ENCODE measurements around the gene WDFY2. TPM values are rescaled to one million over a fixed set of nuclear protein-coding genes. Genes with fewer than 3 reads are reported as not detected.
A peak's percentile ranks its signal among the peaks of the same experiment; 100 is the strongest.
"Not testable (repeated sequence)": the region's sequence is repeated elsewhere in the genome, so short reads cannot be mapped to it uniquely, and the experiment has no call there.

Gene WDFY2
- total RNA-seq, 1 donor from 2014 or later = 20.8 TPM

DNA sequence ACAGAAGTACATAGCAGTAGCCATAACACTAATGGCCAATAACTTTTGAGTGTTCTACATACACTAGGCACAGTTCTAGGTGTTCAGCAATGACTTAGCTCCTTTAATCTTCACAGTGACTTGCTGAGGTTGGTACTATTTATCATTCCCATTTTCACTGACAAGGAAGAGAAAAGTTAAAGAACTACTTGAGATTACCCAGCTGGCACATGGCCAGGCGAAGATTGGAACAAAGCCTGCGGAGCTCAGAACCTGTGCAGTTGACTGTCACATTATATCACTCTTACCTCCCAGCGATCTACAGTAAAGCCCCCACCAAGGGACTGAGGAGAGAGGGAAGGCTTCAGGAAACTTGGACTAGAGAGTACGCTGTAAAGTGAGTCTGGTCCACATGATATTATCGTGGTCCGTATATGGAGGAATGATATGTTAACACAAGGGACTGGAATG is 42.4 kb upstream of the WDFY2 start:
- Mint-ChIP-seq H3K36me3 (ENCODE audit: low read depth) (no peaks in the 10 kb centered on the region), H3K9me3 (no peaks in the 10 kb centered on the region), H3K27me3 (no peaks in the 10 kb centered on the region), H3K4me3 (no peak overlapping the region), H3K27ac (no peak overlapping the region), H3K4me1 (no peaks in the 10 kb centered on the region)
- ATAC-seq (ENCODE audit: low read depth) = no peak
- POLR2A ChIA-PET = no interaction called here
- intact Hi-C loops (cut with micrococcal nuclease) = loop anchor here (5.0 kb wide), 1 partner anchor 40 kb away; no protein-coding TSS in a partner anchor
- TF ChIP-seq, protein P1, sequence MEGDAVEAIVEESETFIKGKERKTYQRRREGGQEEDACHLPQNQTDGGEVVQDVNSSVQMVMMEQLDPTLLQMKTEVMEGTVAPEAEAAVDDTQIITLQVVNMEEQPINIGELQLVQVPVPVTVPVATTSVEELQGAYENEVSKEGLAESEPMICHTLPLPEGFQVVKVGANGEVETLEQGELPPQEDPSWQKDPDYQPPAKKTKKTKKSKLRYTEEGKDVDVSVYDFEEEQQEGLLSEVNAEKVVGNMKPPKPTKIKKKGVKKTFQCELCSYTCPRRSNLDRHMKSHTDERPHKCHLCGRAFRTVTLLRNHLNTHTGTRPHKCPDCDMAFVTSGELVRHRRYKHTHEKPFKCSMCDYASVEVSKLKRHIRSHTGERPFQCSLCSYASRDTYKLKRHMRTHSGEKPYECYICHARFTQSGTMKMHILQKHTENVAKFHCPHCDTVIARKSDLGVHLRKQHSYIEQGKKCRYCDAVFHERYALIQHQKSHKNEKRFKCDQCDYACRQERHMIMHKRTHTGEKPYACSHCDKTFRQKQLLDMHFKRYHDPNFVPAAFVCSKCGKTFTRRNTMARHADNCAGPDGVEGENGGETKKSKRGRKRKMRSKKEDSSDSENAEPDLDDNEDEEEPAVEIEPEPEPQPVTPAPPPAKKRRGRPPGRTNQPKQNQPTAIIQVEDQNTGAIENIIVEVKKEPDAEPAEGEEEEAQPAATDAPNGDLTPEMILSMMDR (IDR thresholded peaks at IDR 0.05) = no peak
- CTCF ChIA-PET = no interaction called here
- no peak for DNase-seq

DNA sequence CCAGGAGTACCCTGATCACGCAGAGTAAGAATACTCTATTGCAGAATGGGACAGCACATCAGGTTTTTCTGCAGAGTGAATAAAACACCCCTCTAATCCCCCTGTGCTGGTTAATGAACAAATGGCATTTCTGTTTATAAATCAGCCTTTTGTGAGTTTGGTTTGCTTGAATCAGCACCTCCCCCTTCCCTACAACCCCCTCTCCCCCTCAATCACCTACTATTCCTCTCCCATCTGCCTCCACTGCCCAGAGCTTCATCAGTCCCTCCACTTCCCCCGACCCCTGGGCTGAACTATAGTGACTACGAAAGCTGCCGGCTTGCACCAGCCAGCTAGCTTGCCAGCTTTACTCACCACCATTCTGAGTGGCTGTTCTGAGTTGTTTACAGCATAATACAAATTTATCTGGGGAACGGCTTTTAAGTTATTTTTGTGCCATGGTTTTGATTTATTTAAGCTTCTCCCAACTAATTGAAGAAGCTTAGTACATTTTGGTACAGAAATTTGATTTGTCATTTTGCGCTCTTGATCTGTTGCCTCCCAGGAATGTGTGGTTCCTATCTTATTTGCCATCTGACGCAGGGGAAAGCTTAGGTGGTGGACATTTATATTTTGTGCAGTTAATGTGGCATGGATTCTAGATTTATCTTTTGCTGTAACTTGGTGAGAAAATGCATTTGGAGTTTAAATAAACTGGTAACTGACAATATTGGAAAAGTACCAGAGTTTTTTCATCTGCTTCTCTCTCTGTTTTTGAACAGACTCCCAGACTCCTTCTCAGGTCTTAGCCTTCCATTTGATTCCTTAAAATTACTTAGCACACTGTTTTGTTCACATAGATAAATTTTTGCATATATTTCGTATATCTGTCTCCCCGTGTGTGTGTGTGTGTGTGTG is 41.7 kb upstream of the WDFY2 start:
- ChIA-PET POLR2A (no interaction called here), CTCF (no interaction called here)
- no peak overlapping the region for H3K27ac Mint-ChIP-seq
- ATAC-seq (ENCODE audit: low read depth) (no peak), DNase-seq (no peak)
- no peaks in the 10 kb centered on the region for H3K27me3 Mint-ChIP-seq
- no peak overlapping the region for H3K4me3 Mint-ChIP-seq
- TF ChIP-seq, protein P1 (IDR thresholded peaks at IDR 0.05) = no peak
- no peaks in the 10 kb centered on the region for H3K9me3 Mint-ChIP-seq
- H3K36me3 Mint-ChIP-seq (ENCODE audit: low read depth) = no peaks in the 10 kb centered on the region
- intact Hi-C loops (cut with micrococcal nuclease) = loop anchor here (5.0 kb wide), 1 partner anchor 40 kb away; no protein-coding TSS in a partner anchor
- no peaks in the 10 kb centered on the region for H3K4me1 Mint-ChIP-seq

DNA sequence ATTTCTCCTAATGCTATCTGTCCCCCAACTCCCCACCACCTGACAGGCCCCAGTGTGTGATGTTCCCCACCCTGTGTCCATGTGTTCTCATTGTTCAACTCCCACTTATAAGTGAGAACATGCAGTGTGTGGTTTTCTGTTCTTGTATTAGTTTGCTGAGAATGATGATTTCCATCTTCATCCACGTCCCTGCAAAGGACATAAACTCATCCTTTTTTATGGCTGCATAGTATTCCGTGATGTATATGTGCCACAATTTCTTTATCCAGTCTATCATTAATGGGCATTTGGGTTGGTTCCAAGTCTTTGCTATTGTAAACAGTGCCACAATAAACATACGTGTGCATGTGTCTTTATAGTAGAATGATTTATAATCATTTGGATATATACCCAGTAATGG is 38.8 kb upstream of the WDFY2 start:
- H3K27ac Mint-ChIP-seq; H3K4me3 Mint-ChIP-seq; POLR2A ChIA-PET; DNase-seq; H3K9me3 Mint-ChIP-seq; H3K27me3 Mint-ChIP-seq; H3K4me1 Mint-ChIP-seq; ATAC-seq (ENCODE audit: low read depth); CTCF ChIA-PET; intact Hi-C loops (cut with micrococcal nuclease); H3K36me3 Mint-ChIP-seq (ENCODE audit: low read depth): not testable (repeated sequence)

DNA sequence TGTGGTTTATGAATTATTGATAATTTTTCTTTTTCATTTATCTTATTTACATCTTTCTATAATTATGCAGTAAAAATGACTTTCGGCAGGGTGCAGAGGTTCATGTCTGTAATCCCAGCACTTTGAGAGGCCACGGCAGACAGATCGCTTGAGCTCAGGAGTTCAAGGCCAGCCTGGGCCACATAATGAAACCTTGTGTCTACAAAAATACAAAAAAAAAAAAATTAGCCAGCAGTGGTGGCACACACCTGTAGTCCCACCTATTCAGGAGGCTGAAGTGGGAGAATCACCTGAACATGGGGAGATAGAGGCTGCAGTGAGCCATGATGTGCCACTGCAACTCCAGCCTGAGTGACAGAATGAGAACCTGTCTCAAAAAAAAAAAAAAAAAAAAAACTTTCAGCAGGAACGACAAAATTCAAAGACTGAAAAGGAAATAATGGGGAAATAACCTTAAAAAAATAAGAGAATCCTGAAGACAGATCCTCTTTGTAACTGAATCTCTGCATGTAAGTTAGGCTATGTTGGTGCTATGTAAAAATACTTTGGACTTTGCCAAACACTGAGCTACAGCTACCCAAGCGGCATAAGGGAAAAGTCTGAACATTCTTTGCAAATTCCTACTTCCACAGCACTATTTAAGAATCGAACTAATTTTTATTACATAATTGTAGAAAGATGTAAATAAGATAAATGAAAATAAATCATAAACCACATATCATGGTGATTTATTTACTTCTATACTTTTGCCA is 36.7 kb upstream of the WDFY2 start:
- no peaks in the 10 kb centered on the region for H3K36me3 Mint-ChIP-seq (ENCODE audit: low read depth)
- H3K4me1 Mint-ChIP-seq = peaks cover 9% of the 10 kb centered on the region
- no peaks in the 10 kb centered on the region for H3K27me3 Mint-ChIP-seq
- CTCF ChIA-PET = no interaction called here
- no peak overlapping the region for H3K4me3 Mint-ChIP-seq
- DNase-seq = no peak
- POLR2A ChIA-PET = no interaction called here
- intact Hi-C loops (cut with micrococcal nuclease) = no loop called here
- H3K27ac Mint-ChIP-seq = no peak overlapping the region
- no peak for ATAC-seq (ENCODE audit: low read depth)
- TF ChIP-seq, protein P1 (IDR thresholded peaks at IDR 0.05) = no peak
- no peaks in the 10 kb centered on the region for H3K9me3 Mint-ChIP-seq

DNA sequence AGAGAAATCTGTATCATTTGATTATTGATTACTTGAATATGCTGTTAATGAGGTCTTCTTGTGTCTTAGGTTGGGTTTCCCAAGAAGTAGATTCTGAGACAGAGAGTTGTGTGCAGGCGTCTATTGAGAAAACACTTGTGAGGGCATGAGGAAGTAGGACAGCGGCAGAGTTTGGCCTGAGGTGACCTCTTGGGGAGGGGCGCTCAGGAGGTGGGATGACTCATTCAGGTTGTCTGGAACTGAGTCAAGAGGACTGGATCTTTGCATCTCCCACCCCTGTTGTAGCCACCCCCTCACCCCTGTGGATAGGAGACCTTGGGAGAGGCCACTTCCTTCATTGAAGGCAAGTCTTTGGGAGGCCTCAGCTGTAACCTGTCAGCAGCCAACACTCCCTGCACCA is 35.2 kb upstream of the WDFY2 start:
- Mint-ChIP-seq H3K4me3 (no peak overlapping the region), H3K4me1 (peaks cover 9% of the 10 kb centered on the region), H3K9me3 (no peaks in the 10 kb centered on the region), H3K36me3 (ENCODE audit: low read depth) (no peaks in the 10 kb centered on the region), H3K27ac (no peak overlapping the region), H3K27me3 (no peaks in the 10 kb centered on the region)
- ChIA-PET POLR2A (no interaction called here), CTCF (no interaction called here)
- intact Hi-C loops (cut with micrococcal nuclease) = no loop called here
- DNase-seq (no peak), ATAC-seq (ENCODE audit: low read depth) (peak; percentile 7)
- TF ChIP-seq, protein P1 (IDR thresholded peaks at IDR 0.05) = no peak

Data from activated B cell treated with CpG ODN at 0.5 μM for 24 hours (primary cell).